ENCODE results near the gene CES1. TPM values are rescaled to one million over a fixed set of nuclear protein-coding genes. Genes with fewer than 3 reads are reported as not detected.

CES1 gene
- total and polyA plus RNA-seq, 7 donors: 1.3 to 4.9 (median 3.2) TPM

- 76 to 82% (median 79%) methylated on average over 6 of the region's 6 CpGs for WGBS, 3 donors
- ATAC-seq (no peak), DNase-seq (no peak)
- no peak for TF ChIP-seq CTCF (IDR thresholded peaks at IDR 0.05)
- intact Hi-C loops (cut with DNase I): no loop called here
- Histone ChIP-seq H3K36me3 (ENCODE audit: insufficient read depth in 1 of 2, low read depth in 1 of 2) (no peaks in the 10 kb centered on the region), H3K27me3 (ENCODE audit: insufficient read depth in 3 of 3, low read length in 2 of 3) (peaks cover 0 to 5% (median 0%) of the 10 kb centered on the region in 3 donors), H3K4me3 (no peak overlapping the region), H3K9me3 (no peaks in the 10 kb centered on the region), H3K4me1 (no peaks in the 10 kb centered on the region), H3K27ac (no peak overlapping the region)
Observed at GRCh38 chr16:55825115-55825728, 7.7 kb downstream of the CES1 start.

GRCh38 chr16:55824473-55825000 lies 8.4 kb downstream of the CES1 start:
- Histone ChIP-seq H3K4me1 (no peaks in the 10 kb centered on the region), H3K9me3 (no peaks in the 10 kb centered on the region), H3K4me3 (no peak overlapping the region), H3K27me3 (ENCODE audit: insufficient read depth in 3 of 3, low read length in 2 of 3) (peaks cover 0 to 5% (median 0%) of the 10 kb centered on the region in 3 donors), H3K36me3 (ENCODE audit: insufficient read depth in 1 of 2, low read depth in 1 of 2) (no peaks in the 10 kb centered on the region), H3K27ac (no peak overlapping the region)
- WGBS, 3 donors: 77 to 92% (median 79%) methylated on average over 4 of the region's 4 CpGs
- ATAC-seq (no peak), DNase-seq (no peak)
- intact Hi-C loops (cut with DNase I): no loop called here
- no peak for TF ChIP-seq CTCF (IDR thresholded peaks at IDR 0.05)

GRCh38 chr16:55822280-55822810 lies 10.6 kb downstream of the CES1 start:
- ATAC-seq: no peak
- no peaks in the 10 kb centered on the region for H3K4me1 ChIP-seq
- no peaks in the 10 kb centered on the region for H3K9me3 ChIP-seq
- WGBS, 3 donors: 64 to 68% (median 65%) methylated on average over 3 of the region's 3 CpGs
- peaks cover 0 to 5% (median 0%) of the 10 kb centered on the region in 3 donors for H3K27me3 ChIP-seq (ENCODE audit: insufficient read depth in 3 of 3, low read length in 2 of 3)
- DNase-seq: no peak
- intact Hi-C loops (cut with DNase I): no loop called here
- H3K36me3 ChIP-seq (ENCODE audit: insufficient read depth in 1 of 2, low read depth in 1 of 2): no peaks in the 10 kb centered on the region
- no peak for TF ChIP-seq CTCF (IDR thresholded peaks at IDR 0.05)
- H3K4me3 ChIP-seq: no peak overlapping the region
- H3K27ac ChIP-seq: no peak overlapping the region

- Histone ChIP-seq H3K9me3 (no peaks in the 10 kb centered on the region), H3K4me1 (no peaks in the 10 kb centered on the region), H3K27me3 (ENCODE audit: insufficient read depth in 3 of 3, low read length in 2 of 3) (peaks cover 0 to 5% (median 0%) of the 10 kb centered on the region in 3 donors), H3K36me3 (ENCODE audit: insufficient read depth in 1 of 2, low read depth in 1 of 2) (no peaks in the 10 kb centered on the region), H3K27ac (no peak overlapping the region), H3K4me3 (no peak overlapping the region)
- DNase-seq (no peak), ATAC-seq (no peak)
- intact Hi-C loops (cut with DNase I): no loop called here
- 80 to 95% (median 88%) methylated on average over 4 of the region's 4 CpGs for WGBS, 3 donors
- TF ChIP-seq CTCF (IDR thresholded peaks at IDR 0.05): no peak
Observed at GRCh38 chr16:55821210-55821609, 11.7 kb downstream of the CES1 start.
